Astrocyte of the hippocampus (primary cell): Measurements from ENCODE around the gene SPIN2B.

Experiments used
- DNase-seq: peaks from one replicate; pipeline ENCODE4 v3.0.0; 2011; ENCODE audit warnings: low read depth, low spot score

Gene SPIN2B

GRCh38 chrX:57070185-57070984 lies 51.0 kb downstream of the SPIN2B start:
- no peak for DNase-seq
